Liver (tissue), 9 donors: ENCODE measurements around the gene PLEKHO2. TPM values are rescaled to one million over a fixed set of nuclear protein-coding genes. Genes with fewer than 3 reads are reported as not detected.
"Not testable (repeated sequence)": the region's sequence is repeated elsewhere in the genome, so short reads cannot be mapped to it uniquely, and the experiment has no call there.

Experiments used
- DNase-seq: peaks from one replicate; pipeline ENCODE4 v3.0.0-alpha.2; 2017; ENCODE audit warnings: low spot score
- H3K27ac ChIP-seq, 2 donors: one replicate each; pipeline ENCODE4 v1.7.0; 2013; ENCODE audit warnings: inconsistent platforms in 2 of 2, low read length in 2 of 2, control low read depth in 1 of 2, low read depth in 1 of 2, mild to moderate bottlenecking in 1 of 2
- H3K27me3 ChIP-seq, 4 donors: one replicate each; pipeline versions ENCODE4 v1.6.1 to v1.7.0; 2013; ENCODE audit warnings: low read length in 3 of 4, inconsistent platforms in 1 of 4, mild to moderate bottlenecking in 1 of 4, moderate library complexity in 1 of 4; ENCODE audit not compliant: control insufficient read depth in 4 of 4, insufficient read depth in 4 of 4
- H3K36me3 ChIP-seq, 4 donors: one replicate each; pipeline versions ENCODE4 v1.6.1 to v1.7.0; 2013; ENCODE audit warnings: low read length in 3 of 4, mild to moderate bottlenecking in 3 of 4, low read depth in 1 of 4, moderate library complexity in 1 of 4; ENCODE audit not compliant: control insufficient read depth in 4 of 4, insufficient read depth in 3 of 4
- H3K4me1 ChIP-seq, 4 donors: one replicate each; pipeline versions ENCODE4 v1.6.1 to v1.7.0; 2013; ENCODE audit warnings: low read length in 3 of 4, mild to moderate bottlenecking in 3 of 4, moderate library complexity in 1 of 4; ENCODE audit not compliant: control insufficient read depth in 4 of 4, insufficient read depth in 4 of 4
- H3K4me3 ChIP-seq, 3 donors: one replicate each; pipeline versions ENCODE4 v1.6.1 to v1.7.0; 2013; ENCODE audit warnings: low read length in 3 of 3, control low read depth in 1 of 3, low read depth in 1 of 3, mild to moderate bottlenecking in 1 of 3
- H3K9ac ChIP-seq, 2 donors: one replicate each; pipeline ENCODE4 v1.7.0; 2013; ENCODE audit warnings: low read length in 2 of 2, mild to moderate bottlenecking in 2 of 2, moderate library complexity in 2 of 2, control low read depth in 1 of 2, low read depth in 1 of 2
- H3K9me3 ChIP-seq, 4 donors: one replicate each; pipeline versions ENCODE4 v1.6.1 to v1.7.0; 2013; ENCODE audit warnings: low read length in 3 of 4; ENCODE audit not compliant: control insufficient read depth in 4 of 4
- EGR1 ChIP-seq, 2 donors: IDR thresholded peaks; 2 replicates each; pipeline ENCODE4 v1.6.1; 2016 to 2018; ENCODE audit warnings: antibody characterized with exemption in 2 of 2, low read depth in 2 of 2
- FOXA1 ChIP-seq: IDR thresholded peaks from 2 replicates; pipeline ENCODE4 v1.6.1; 2016; ENCODE audit warnings: antibody characterized with exemption
- FOXA2 ChIP-seq: IDR thresholded peaks from 2 replicates; pipeline ENCODE4 v1.6.1; 2016; ENCODE audit warnings: antibody characterized with exemption
- GABPA ChIP-seq, 2 donors: IDR thresholded peaks in 1 of 2; conservative IDR thresholded peaks in 1 of 2; 2 replicates each; pipeline ENCODE4 v1.6.1; 2016; ENCODE audit warnings: antibody characterized with exemption in 2 of 2, mild to moderate bottlenecking in 1 of 2, moderate library complexity in 1 of 2
- HNF4A ChIP-seq, 2 donors: conservative IDR thresholded peaks; 2 replicates each; pipeline ENCODE4 v1.6.1; 2016; ENCODE audit warnings: antibody characterized with exemption in 2 of 2, mild to moderate bottlenecking in 2 of 2
- HNF4G ChIP-seq: IDR thresholded peaks from 2 replicates; pipeline ENCODE4 v1.6.1; 2016; ENCODE audit warnings: antibody characterized with exemption
- MAX ChIP-seq: IDR thresholded peaks from 2 replicates; pipeline ENCODE4 v1.6.1; 2016; ENCODE audit warnings: antibody characterized with exemption
- NR2F2 ChIP-seq: IDR thresholded peaks from 2 replicates; pipeline ENCODE4 v1.6.1; 2016; ENCODE audit warnings: antibody characterized with exemption
- RAD21 ChIP-seq, 2 donors: IDR thresholded peaks; 2 replicates each; pipeline ENCODE4 v1.6.1; 2016; ENCODE audit warnings: antibody characterized with exemption in 2 of 2, mild to moderate bottlenecking in 2 of 2
- REST ChIP-seq: IDR thresholded peaks from 2 replicates; pipeline ENCODE4 v1.6.1; 2016; ENCODE audit warnings: antibody characterized with exemption, mild to moderate bottlenecking
- SP1 ChIP-seq: IDR thresholded peaks from 2 replicates; pipeline ENCODE4 v1.6.1; 2018; ENCODE audit warnings: antibody characterized with exemption, mild to moderate bottlenecking
- YY1 ChIP-seq: IDR thresholded peaks from 2 replicates; pipeline ENCODE4 v1.6.1; 2016; ENCODE audit warnings: antibody characterized with exemption, mild to moderate bottlenecking
- WGBS: extraction: QIAGEN DNeasy Blood & Tissue Kit; methylation state at CpG from one replicate; pipeline ENCODE4 v1.1.7; 2013; 5-methylcytosine and 5-hydroxymethylcytosine counted together
- polyA plus RNA-seq, 2 donors: library from polyadenylated mRNA; stranded (reverse) in 1 of 2; unstranded in 1 of 2; fragments of 200-250 nt in 1 of 2; fragments of >200 nt in 1 of 2; fragmentation: Nextera tagmentation in 1 of 2; extraction: Ambion mirVana in 1 of 2; gene quantifications; one replicate each; pipeline versions ENCODE4 v1.2.1 to v1.2.3, GENCODE V29; 2013 to 2015
- total RNA-seq, 2 donors: library from RNA; depleted of rRNA; stranded (reverse); fragments of >200 nt; gene quantifications; one replicate each; pipeline ENCODE4 v1.2.3, GENCODE V29; 2014
- TF ChIP-seq, protein P1 (sequence below): fragments of 150-350 bp; IDR thresholded peaks from 2 replicates; pipeline ENCODE4 v1.5.1; 2017; ENCODE audit warnings: improper control_type of control experiment, low read depth, low read length; ENCODE audit not compliant: missing input control
- TF ChIP-seq, protein P2 (sequence below): IDR thresholded peaks from 2 replicates; pipeline ENCODE4 v1.6.1; 2016; ENCODE audit warnings: antibody characterized with exemption
- donor health status: healthy.
- donor health status: healthy.
- donor health status: healthy.
- donor health status: healthy.
- donor health status: healthy.

PLEKHO2 gene
- total and polyA plus RNA-seq, 4 donors = 2.0 to 11.3 (median 8.5) TPM

GRCh38 chr15:64810497-64811326 is 31.0 kb upstream of the PLEKHO2 start:
- WGBS = 79% methylated on average over 6 of the region's 6 CpGs

GRCh38 chr15:64813075-64813474 is 28.6 kb upstream of the PLEKHO2 start:
- WGBS = 67% methylated on average over 6 of the region's 6 CpGs
- H3K36me3 ChIP-seq = no peaks in the 10 kb centered on the region
- no peaks in the 10 kb centered on the region for H3K27me3 ChIP-seq
- peaks cover 0 to 6% (median 2%) of the 10 kb centered on the region in 4 donors for H3K4me1 ChIP-seq
- H3K4me3 ChIP-seq = no peak overlapping the region
- H3K9me3 ChIP-seq = no peaks in the 10 kb centered on the region
- H3K9ac ChIP-seq = no peak overlapping the region
- no peak for TF ChIP-seq REST
- no peak for TF ChIP-seq NR2F2
- TF ChIP-seq HNF4A (conservative IDR thresholded peaks at IDR 0.05) = no peak
- no peak for TF ChIP-seq FOXA1
- TF ChIP-seq, protein P1, sequence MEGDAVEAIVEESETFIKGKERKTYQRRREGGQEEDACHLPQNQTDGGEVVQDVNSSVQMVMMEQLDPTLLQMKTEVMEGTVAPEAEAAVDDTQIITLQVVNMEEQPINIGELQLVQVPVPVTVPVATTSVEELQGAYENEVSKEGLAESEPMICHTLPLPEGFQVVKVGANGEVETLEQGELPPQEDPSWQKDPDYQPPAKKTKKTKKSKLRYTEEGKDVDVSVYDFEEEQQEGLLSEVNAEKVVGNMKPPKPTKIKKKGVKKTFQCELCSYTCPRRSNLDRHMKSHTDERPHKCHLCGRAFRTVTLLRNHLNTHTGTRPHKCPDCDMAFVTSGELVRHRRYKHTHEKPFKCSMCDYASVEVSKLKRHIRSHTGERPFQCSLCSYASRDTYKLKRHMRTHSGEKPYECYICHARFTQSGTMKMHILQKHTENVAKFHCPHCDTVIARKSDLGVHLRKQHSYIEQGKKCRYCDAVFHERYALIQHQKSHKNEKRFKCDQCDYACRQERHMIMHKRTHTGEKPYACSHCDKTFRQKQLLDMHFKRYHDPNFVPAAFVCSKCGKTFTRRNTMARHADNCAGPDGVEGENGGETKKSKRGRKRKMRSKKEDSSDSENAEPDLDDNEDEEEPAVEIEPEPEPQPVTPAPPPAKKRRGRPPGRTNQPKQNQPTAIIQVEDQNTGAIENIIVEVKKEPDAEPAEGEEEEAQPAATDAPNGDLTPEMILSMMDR = no peak
- no peak for TF ChIP-seq EGR1 (IDR thresholded peaks at IDR 0.05; ENCODE audit: low read depth in 2 of 2)
- TF ChIP-seq YY1 = no peak
- no peak for TF ChIP-seq SP1
- no peak for TF ChIP-seq GABPA (IDR thresholded peaks at IDR 0.05 in 1 of 2, conservative IDR thresholded peaks at IDR 0.05 in 1 of 2)
- TF ChIP-seq FOXA2 = no peak
- no peak for TF ChIP-seq MAX
- no peak overlapping the region for H3K27ac ChIP-seq
- DNase-seq = no peak

More at GRCh38 chr15:64810497-64811326, 31.0 kb upstream of the PLEKHO2 start:
- no peaks in the 10 kb centered on the region for H3K9me3 ChIP-seq
- H3K27ac ChIP-seq = no peak overlapping the region
- DNase-seq = no peak
- H3K4me3 ChIP-seq = no peak overlapping the region
- H3K36me3 ChIP-seq = no peaks in the 10 kb centered on the region
- H3K4me1 ChIP-seq = peaks cover 0 to 2% (median 0%) of the 10 kb centered on the region in 4 donors
- H3K9ac ChIP-seq = no peak overlapping the region
- H3K27me3 ChIP-seq = no peaks in the 10 kb centered on the region
- TF ChIP-seq NR2F2 (no peak), EGR1 (IDR thresholded peaks at IDR 0.05; ENCODE audit: low read depth in 2 of 2) (no peak), MAX (no peak), RAD21 (IDR thresholded peaks at IDR 0.05) (no peak), SP1 (no peak), YY1 (no peak), HNF4G (no peak), GABPA (IDR thresholded peaks at IDR 0.05 in 1 of 2, conservative IDR thresholded peaks at IDR 0.05 in 1 of 2) (no peak), FOXA2 (no peak), FOXA1 (no peak)
- TF ChIP-seq, protein P2, sequence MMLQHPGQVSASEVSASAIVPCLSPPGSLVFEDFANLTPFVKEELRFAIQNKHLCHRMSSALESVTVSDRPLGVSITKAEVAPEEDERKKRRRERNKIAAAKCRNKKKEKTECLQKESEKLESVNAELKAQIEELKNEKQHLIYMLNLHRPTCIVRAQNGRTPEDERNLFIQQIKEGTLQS = no peak

DNA sequence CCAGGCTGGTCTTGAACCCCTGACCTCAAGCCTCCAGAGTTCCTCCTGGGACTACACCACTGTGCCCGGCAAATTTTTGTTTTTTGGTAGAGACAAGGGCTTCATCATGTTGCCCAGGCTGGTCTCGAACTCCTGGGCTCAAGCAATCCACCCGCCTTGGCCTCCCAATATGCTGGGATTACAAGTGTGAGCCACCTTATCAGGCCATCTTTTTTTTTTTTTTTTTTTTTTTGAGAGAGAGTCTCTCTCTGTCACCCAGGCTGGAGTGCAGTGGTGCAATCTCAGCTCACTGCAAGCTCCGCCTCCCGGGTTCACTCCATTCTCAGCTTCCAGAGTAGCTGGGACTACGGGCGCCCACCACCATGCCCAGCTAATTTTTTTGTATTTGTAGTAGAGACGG is 27.4 kb upstream of the PLEKHO2 start:
- not testable (repeated sequence) for H3K4me3 ChIP-seq, DNase-seq, H3K27ac ChIP-seq, H3K36me3 ChIP-seq, H3K9ac ChIP-seq, H3K9me3 ChIP-seq, H3K4me1 ChIP-seq, H3K27me3 ChIP-seq
- WGBS = 96% methylated on average over 8 of the region's 8 CpGs

DNA sequence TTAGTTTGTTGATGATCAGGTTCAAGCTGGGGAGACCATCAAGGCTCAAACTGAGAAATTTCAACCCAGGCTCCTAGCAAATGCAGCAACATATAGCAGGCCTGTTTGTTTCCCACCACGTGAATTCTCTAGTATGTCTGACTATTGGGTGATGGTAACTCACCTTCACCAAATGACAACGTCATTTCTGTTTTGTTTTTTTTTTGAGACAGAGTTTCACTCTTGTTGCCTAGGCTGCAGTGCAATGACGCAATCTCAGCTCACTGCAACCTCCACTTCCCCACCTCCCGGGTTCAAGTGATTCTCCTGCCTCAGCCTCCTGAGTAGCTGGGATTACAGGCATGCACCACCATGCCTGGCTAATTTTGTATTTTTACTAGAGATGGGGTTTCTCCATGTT is 26.8 kb upstream of the PLEKHO2 start:
- not testable (repeated sequence) for H3K27me3 ChIP-seq, H3K4me3 ChIP-seq, H3K36me3 ChIP-seq, H3K4me1 ChIP-seq, H3K9me3 ChIP-seq, H3K27ac ChIP-seq, DNase-seq, H3K9ac ChIP-seq
- WGBS = 69% methylated on average over 4 of the region's 4 CpGs
